Fibroblast of villous mesenchyme (primary cell): ENCODE results near the gene DCAF17. TPM values are rescaled to one million over a fixed set of nuclear protein-coding genes. Genes with fewer than 3 reads are reported as not detected.

Experiments
- DNase-seq: peaks from one replicate; pipeline ENCODE4 v3.0.0-alpha.2; 2010; ENCODE audit warnings: low read depth
- H3K4me3 ChIP-seq: 2 replicates; pipeline ENCODE4 v1.5.1; 2011; ENCODE audit warnings: low read depth, mild to moderate bottlenecking, low read length
- CTCF ChIP-seq: IDR thresholded peaks from 2 replicates; pipeline ENCODE4 v1.5.1; 2012; ENCODE audit warnings: low read depth, mild to moderate bottlenecking, low read length; ENCODE audit not compliant: insufficient read depth
- total RNA-seq: library from RNA; depleted of rRNA; stranded (reverse); fragments of >200 nt; gene quantifications from 2 replicates; pipeline ENCODE4 v1.2.3, GENCODE V29; 2012

DCAF17 gene
- total RNA-seq, 1 donor = 29.4 TPM

- no peak overlapping the region for H3K4me3 ChIP-seq
- TF ChIP-seq CTCF = no peak
- peak; percentile 37 for DNase-seq
Observed at GRCh38 chr2:171432206-171432968, 1.6 kb upstream of the DCAF17 start.

GRCh38 chr2:171432969-171433762, 860 bp upstream of the DCAF17 start:
- peak overlapping the region; percentile 85 for H3K4me3 ChIP-seq
- TF ChIP-seq CTCF = no peak
- peak; percentile 23 for DNase-seq

GRCh38 chr2:171433763-171434012, 338 bp upstream of the DCAF17 start, which contains the start of gene METTL8:
Gene METTL8 (minus strand): TSS chr2:171433990. CDS start chr2:171392185, 41,805 bp downstream.
- no peak for TF ChIP-seq CTCF
- peak within 1 kb of the TSS; percentile 85 for H3K4me3 ChIP-seq
- no peak for DNase-seq

- no peak for TF ChIP-seq CTCF
- peak; percentile 42 for DNase-seq
- no peak overlapping the region for H3K4me3 ChIP-seq
Observed at GRCh38 chr2:171436307-171436706, 2.3 kb downstream of the DCAF17 start.

- TF ChIP-seq CTCF = no peak
- no peak overlapping the region for H3K4me3 ChIP-seq
- no peak for DNase-seq
Observed at GRCh38 chr2:171441470-171441869, 7.4 kb downstream of the DCAF17 start.

- no peak for TF ChIP-seq CTCF
- no peak for DNase-seq
- no peak overlapping the region for H3K4me3 ChIP-seq
Observed at GRCh38 chr2:171447675-171448074, 13.6 kb downstream of the DCAF17 start.
